PC-3 (cell line): ENCODE measurements around the gene MRPS27.

Experiments used
- EZH2 ChIP-seq: fragments of 300-600 bp; sonication (generic); IDR thresholded peaks from one replicate; pipeline ENCODE4 v1.6.1; 2017; ENCODE audit warnings: antibody characterized with exemption, mild to moderate bottlenecking, low read length; ENCODE audit not compliant: unreplicated experiment
- EZH2phosphoT487 ChIP-seq: fragments of 300-600 bp; sonication (generic); IDR thresholded peaks from 2 replicates; pipeline ENCODE4 v1.6.1; 2018; ENCODE audit warnings: mild to moderate bottlenecking, antibody characterized with exemption, low read length, borderline replicate concordance
- TF ChIP-seq, protein P1 (sequence below): fragments of 300-600 bp; sonication (generic); conservative IDR thresholded peaks from 2 replicates; pipeline ENCODE4 v1.5.1; 2017; ENCODE audit warnings: antibody characterized with exemption, low read depth, mild to moderate bottlenecking, low read length

- TF ChIP-seq, protein P1, sequence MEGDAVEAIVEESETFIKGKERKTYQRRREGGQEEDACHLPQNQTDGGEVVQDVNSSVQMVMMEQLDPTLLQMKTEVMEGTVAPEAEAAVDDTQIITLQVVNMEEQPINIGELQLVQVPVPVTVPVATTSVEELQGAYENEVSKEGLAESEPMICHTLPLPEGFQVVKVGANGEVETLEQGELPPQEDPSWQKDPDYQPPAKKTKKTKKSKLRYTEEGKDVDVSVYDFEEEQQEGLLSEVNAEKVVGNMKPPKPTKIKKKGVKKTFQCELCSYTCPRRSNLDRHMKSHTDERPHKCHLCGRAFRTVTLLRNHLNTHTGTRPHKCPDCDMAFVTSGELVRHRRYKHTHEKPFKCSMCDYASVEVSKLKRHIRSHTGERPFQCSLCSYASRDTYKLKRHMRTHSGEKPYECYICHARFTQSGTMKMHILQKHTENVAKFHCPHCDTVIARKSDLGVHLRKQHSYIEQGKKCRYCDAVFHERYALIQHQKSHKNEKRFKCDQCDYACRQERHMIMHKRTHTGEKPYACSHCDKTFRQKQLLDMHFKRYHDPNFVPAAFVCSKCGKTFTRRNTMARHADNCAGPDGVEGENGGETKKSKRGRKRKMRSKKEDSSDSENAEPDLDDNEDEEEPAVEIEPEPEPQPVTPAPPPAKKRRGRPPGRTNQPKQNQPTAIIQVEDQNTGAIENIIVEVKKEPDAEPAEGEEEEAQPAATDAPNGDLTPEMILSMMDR: no peak
- TF ChIP-seq EZH2phosphoT487: no peak
- TF ChIP-seq EZH2: no peak
Measured at GRCh38 chr5:72252574-72253155, 67.4 kb downstream of the MRPS27 start.
